GM19324 (cell line): ENCODE data around the gene PRKN.

Source experiments
- ATAC-seq: cut with Tn5 transposase; IDR thresholded peaks from one replicate; pipeline ENCODE4 v1.9.1; 2021; ENCODE audit warnings: mild to moderate bottlenecking, moderate library complexity; ENCODE audit not compliant: unreplicated experiment, low FRiP score

PRKN gene

GRCh38 chr6:162217058-162217457 lies 510.5 kb downstream of the PRKN start:
- ATAC-seq = no peak

GRCh38 chr6:162211777-162212176 lies 515.8 kb downstream of the PRKN start:
- no peak for ATAC-seq

GRCh38 chr6:162211022-162211421 lies 516.5 kb downstream of the PRKN start:
- no peak for ATAC-seq

- ATAC-seq = no peak
Measured at GRCh38 chr6:162203287-162203686, 524.3 kb downstream of the PRKN start.

GRCh38 chr6:162200945-162201690 lies 526.4 kb downstream of the PRKN start:
- ATAC-seq = no peak

GRCh38 chr6:162200041-162200440 lies 527.5 kb downstream of the PRKN start:
- no peak for ATAC-seq

- no peak for ATAC-seq
Measured at GRCh38 chr6:162198925-162199324, 528.6 kb downstream of the PRKN start.

- ATAC-seq = no peak
Measured at GRCh38 chr6:162198076-162198475, 529.5 kb downstream of the PRKN start.

- ATAC-seq = no peak
Measured at GRCh38 chr6:162195441-162195840, 532.1 kb downstream of the PRKN start.

GRCh38 chr6:162190981-162191380 lies 536.6 kb downstream of the PRKN start:
- no peak for ATAC-seq

GRCh38 chr6:162187168-162187935 lies 540.2 kb downstream of the PRKN start:
- no peak for ATAC-seq

- no peak for ATAC-seq
Measured at GRCh38 chr6:162184465-162184864, 543.1 kb downstream of the PRKN start.

GRCh38 chr6:162181741-162182401 lies 545.7 kb downstream of the PRKN start:
- no peak for ATAC-seq

- ATAC-seq = no peak
Measured at GRCh38 chr6:162181111-162181510, 546.5 kb downstream of the PRKN start.

GRCh38 chr6:162179196-162179951 lies 548.2 kb downstream of the PRKN start:
- ATAC-seq = no peak

- ATAC-seq = no peak
Measured at GRCh38 chr6:162178666-162179065, 548.9 kb downstream of the PRKN start.

GRCh38 chr6:162178266-162178665 lies 549.3 kb downstream of the PRKN start:
- no peak for ATAC-seq

GRCh38 chr6:162177746-162178145 lies 549.8 kb downstream of the PRKN start:
- no peak for ATAC-seq

- no peak for ATAC-seq
Measured at GRCh38 chr6:162173466-162173865, 554.1 kb downstream of the PRKN start.

- no peak for ATAC-seq
Measured at GRCh38 chr6:162165479-162165878, 562.1 kb downstream of the PRKN start.
